Endodermal cell (in vitro differentiated cells): ENCODE measurements around the gene DTYMK. TPM values are rescaled to one million over a fixed set of nuclear protein-coding genes. Genes with fewer than 3 reads are reported as not detected.

Source experiments
- DNase-seq: peaks from one replicate; pipeline ENCODE4 v3.0.0-alpha.2; 2017
- H3K27ac ChIP-seq: 2 replicates; pipeline ENCODE4 v1.5.1; 2013; ENCODE audit warnings: mild to moderate bottlenecking, low read depth, low read length, moderate library complexity
- H3K27me3 ChIP-seq: 2 replicates; pipeline ENCODE4 v1.6.1; 2013; ENCODE audit warnings: mild to moderate bottlenecking, low read length, moderate library complexity; ENCODE audit not compliant: insufficient read depth, control insufficient read depth, poor library complexity, severe bottlenecking
- H3K36me3 ChIP-seq: 2 replicates; pipeline ENCODE4 v1.7.0; 2013; ENCODE audit warnings: mild to moderate bottlenecking, low read length, moderate library complexity; ENCODE audit not compliant: control insufficient read depth, insufficient read depth
- H3K4me1 ChIP-seq: one replicate; pipeline ENCODE4 v1.7.0; 2013; ENCODE audit warnings: low read length; ENCODE audit not compliant: control insufficient read depth, insufficient read depth
- H3K4me3 ChIP-seq: 2 replicates; pipeline ENCODE4 v1.5.1; 2013; ENCODE audit warnings: mild to moderate bottlenecking, low read length, moderate library complexity
- H3K9ac ChIP-seq: 2 replicates; pipeline ENCODE4 v1.6.1; 2013; ENCODE audit warnings: mild to moderate bottlenecking, low read length, moderate library complexity; ENCODE audit not compliant: poor library complexity, severe bottlenecking; ENCODE audit errors: extremely low read depth
- H3K9me3 ChIP-seq: 2 replicates; pipeline ENCODE4 v1.6.1; 2013; ENCODE audit warnings: mild to moderate bottlenecking, low read length, moderate library complexity; ENCODE audit not compliant: control insufficient read depth
- H3K27ac Mint-ChIP-seq: 2 replicates; pipeline ENCODE4 v1.8.0; 2020; ENCODE audit warnings: mixed read lengths
- H3K27me3 Mint-ChIP-seq: 2 replicates; pipeline ENCODE4 v1.8.0; 2021; ENCODE audit warnings: mild to moderate bottlenecking, mixed read lengths; ENCODE audit not compliant: insufficient read depth
- H3K36me3 Mint-ChIP-seq: 2 replicates; pipeline ENCODE4 v1.8.0; 2020; ENCODE audit warnings: low read depth, mixed read lengths
- H3K4me1 Mint-ChIP-seq: 2 replicates; pipeline ENCODE4 v1.8.0; 2020; ENCODE audit warnings: mixed read lengths
- H3K4me3 Mint-ChIP-seq: 2 replicates; pipeline ENCODE4 v1.8.0; 2020; ENCODE audit warnings: mild to moderate bottlenecking, moderate library complexity, mixed read lengths
- H3K9me3 Mint-ChIP-seq: 2 replicates; pipeline ENCODE4 v1.8.0; 2020; ENCODE audit warnings: mild to moderate bottlenecking, mixed read lengths
- WGBS, 2 experiments: methylation state at CpG; one replicate each; pipeline versions ENCODE4 v1.1.5 to v1.1.7; 2013; ENCODE audit warnings: missing lambda C conversion rate in 2 of 2, mixed read lengths in 1 of 2; ENCODE audit not compliant: insufficient coverage in 1 of 2, insufficient read length in 1 of 2; 5-methylcytosine and 5-hydroxymethylcytosine counted together
- total RNA-seq, 2 donors: library from RNA; stranded (reverse); fragmentation: NEBNext Ultra II Directional in 1 of 2; extraction: Animal tissue kit (Norgen Biotek cat#: 25700) in 1 of 2; gene quantifications; 2 replicates in 1 of 2; 3 replicates in 1 of 2; pipeline ENCODE4 v1.2.1, GENCODE V29; 2021
- TF ChIP-seq, protein P1 (sequence below): fragments of 200-600 bp; sonication (generic); conservative IDR thresholded peaks from 2 replicates; pipeline ENCODE4 v1.5.0; 2021; ENCODE audit warnings: antibody characterized with exemption, mild to moderate bottlenecking

DTYMK gene
- total RNA-seq, 2 donors from 2014 or later, result 60.9 to 62.4 TPM

DNA sequence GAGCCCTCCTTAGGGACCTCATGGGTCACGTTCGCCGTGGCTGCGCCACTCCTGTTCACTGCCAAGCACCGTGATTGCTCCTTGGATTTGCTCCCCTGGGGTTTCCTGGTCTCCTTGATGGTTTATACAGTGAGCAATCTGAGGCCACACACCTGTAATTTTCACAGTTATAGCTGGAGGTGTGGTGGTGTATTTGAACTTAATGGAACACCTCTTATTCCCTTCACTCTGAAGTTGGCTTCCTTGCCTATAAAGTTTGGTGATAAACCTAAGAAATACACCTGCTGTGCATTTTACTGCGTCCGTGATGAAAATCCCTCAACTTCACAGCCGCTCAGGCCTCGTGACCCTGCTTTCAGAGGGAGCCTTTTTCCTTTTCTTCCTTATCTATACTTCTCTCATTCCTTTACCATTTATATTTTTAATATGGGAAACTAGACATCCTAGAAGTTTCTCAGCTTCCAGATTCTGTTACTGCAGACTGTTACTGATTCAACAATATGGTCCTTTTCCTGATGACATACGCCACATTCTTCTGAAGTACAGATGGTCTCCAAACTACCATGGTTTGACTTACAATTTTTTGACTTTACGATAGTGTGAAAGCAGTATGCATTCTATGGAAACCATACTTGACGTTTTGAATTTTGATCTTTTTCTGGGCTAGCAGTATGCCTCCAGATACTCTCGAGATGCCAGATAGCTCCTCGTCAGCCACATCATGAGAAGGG is 40.5 kb downstream of the DTYMK start:
- peaks cover 15% of the 10 kb centered on the region for H3K4me1 Mint-ChIP-seq
- Histone ChIP-seq H3K9ac (no peak overlapping the region), H3K4me1 (no peaks in the 10 kb centered on the region), H3K4me3 (no peak overlapping the region), H3K27ac (no peak overlapping the region), H3K9me3 (no peaks in the 10 kb centered on the region), H3K27me3 (no peaks in the 10 kb centered on the region), H3K36me3 (peaks cover 10% of the 10 kb centered on the region)
- TF ChIP-seq, protein P1, sequence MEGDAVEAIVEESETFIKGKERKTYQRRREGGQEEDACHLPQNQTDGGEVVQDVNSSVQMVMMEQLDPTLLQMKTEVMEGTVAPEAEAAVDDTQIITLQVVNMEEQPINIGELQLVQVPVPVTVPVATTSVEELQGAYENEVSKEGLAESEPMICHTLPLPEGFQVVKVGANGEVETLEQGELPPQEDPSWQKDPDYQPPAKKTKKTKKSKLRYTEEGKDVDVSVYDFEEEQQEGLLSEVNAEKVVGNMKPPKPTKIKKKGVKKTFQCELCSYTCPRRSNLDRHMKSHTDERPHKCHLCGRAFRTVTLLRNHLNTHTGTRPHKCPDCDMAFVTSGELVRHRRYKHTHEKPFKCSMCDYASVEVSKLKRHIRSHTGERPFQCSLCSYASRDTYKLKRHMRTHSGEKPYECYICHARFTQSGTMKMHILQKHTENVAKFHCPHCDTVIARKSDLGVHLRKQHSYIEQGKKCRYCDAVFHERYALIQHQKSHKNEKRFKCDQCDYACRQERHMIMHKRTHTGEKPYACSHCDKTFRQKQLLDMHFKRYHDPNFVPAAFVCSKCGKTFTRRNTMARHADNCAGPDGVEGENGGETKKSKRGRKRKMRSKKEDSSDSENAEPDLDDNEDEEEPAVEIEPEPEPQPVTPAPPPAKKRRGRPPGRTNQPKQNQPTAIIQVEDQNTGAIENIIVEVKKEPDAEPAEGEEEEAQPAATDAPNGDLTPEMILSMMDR, result no peak
- H3K4me3 Mint-ChIP-seq, result no peak overlapping the region
- H3K36me3 Mint-ChIP-seq, result peaks cover 17% of the 10 kb centered on the region
- 95% methylated on average over 14 of the region's 14 CpGs for WGBS, 2 experiments
- H3K9me3 Mint-ChIP-seq, result no peaks in the 10 kb centered on the region
- no peak for DNase-seq
- no peak overlapping the region for H3K27ac Mint-ChIP-seq
- H3K27me3 Mint-ChIP-seq, result no peaks in the 10 kb centered on the region

DNA sequence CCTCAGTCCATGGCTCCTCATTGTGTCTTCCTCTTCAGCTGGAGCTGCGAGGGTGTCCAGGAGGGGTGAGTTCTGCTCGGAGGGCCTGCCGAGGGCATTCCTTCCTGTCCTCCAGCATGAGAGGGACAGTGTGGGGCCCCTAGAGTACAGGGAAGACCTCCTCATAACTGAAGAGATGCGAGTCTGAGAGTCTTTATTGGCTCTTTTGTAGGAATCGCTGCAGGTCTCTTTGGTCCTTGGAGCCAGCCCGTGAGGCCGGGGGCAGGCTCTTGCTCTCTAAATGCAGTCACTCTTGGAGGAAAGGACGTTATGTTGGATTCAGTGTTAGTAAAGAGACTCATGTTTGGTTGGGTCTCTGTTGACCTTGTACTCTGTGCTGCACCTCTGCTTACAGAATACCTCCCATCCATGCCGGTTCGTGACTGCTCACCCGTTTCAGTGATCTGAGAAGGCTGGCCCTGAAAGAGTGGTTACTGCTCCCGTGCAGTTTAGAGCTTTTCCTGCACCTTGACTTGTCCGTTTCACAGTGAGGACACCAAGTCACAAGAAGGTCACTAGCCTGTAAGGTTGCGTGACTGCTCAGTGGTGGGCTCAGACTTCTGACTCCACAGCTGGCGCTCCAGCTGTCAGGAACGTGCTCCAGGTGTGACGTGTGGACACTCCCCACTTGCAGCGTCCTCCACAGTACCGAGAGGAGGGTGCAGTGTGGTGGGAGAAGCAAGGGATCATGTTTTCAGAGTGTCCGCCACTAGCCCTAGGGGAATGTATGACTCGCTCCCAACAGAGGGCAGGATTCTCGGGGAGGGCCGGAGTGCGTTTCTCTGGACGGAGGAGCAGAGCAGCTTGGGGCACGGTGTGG is 41.3 kb downstream of the DTYMK start:
- no peak for DNase-seq
- Mint-ChIP-seq H3K9me3 (no peaks in the 10 kb centered on the region), H3K4me1 (peaks cover 22% of the 10 kb centered on the region), H3K27ac (peak overlapping the region; percentile 66), H3K27me3 (no peaks in the 10 kb centered on the region), H3K36me3 (peaks cover 23% of the 10 kb centered on the region), H3K4me3 (no peak overlapping the region)
- Histone ChIP-seq H3K27me3 (no peaks in the 10 kb centered on the region), H3K27ac (no peak overlapping the region), H3K4me3 (no peak overlapping the region), H3K9me3 (peaks cover under 1% of the 10 kb centered on the region), H3K4me1 (no peaks in the 10 kb centered on the region), H3K36me3 (peaks cover 8% of the 10 kb centered on the region), H3K9ac (no peak overlapping the region)
- WGBS, 2 experiments, result 95 to 97% methylated on average over 22 to 26 of the region's 26 CpGs
- TF ChIP-seq, protein P1, result no peak

DNA sequence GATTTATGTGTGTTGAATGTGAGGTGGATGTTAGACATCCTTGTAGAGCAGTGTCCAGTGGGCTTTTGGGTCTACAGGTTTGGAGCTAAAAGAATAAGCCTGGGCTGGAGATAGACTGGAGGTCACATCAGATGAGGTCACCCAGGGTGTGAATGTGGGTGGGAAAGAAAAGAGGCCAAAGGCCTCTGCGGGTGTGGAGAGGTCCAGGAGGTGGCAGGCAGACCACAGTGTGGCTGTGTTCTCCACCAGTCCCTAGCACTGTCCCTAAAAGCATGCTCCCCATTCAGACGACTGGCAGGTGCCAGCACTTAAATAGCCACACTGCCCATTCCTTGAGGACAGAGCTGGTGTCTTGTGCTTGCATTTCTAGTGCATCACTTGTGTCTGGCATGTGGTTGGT is 45.0 kb downstream of the DTYMK start:
- Mint-ChIP-seq H3K27ac (peak overlapping the region; percentile 67), H3K9me3 (peaks cover 6% of the 10 kb centered on the region), H3K4me3 (no peak overlapping the region), H3K27me3 (no peaks in the 10 kb centered on the region), H3K36me3 (peaks cover 38% of the 10 kb centered on the region), H3K4me1 (peaks cover 23% of the 10 kb centered on the region)
- no peaks in the 10 kb centered on the region for H3K4me1 ChIP-seq
- no peak overlapping the region for H3K27ac ChIP-seq
- no peaks in the 10 kb centered on the region for H3K27me3 ChIP-seq
- no peak overlapping the region for H3K4me3 ChIP-seq
- no peak for DNase-seq
- TF ChIP-seq, protein P1, result no peak
- peaks cover 22% of the 10 kb centered on the region for H3K36me3 ChIP-seq
- peaks cover 15% of the 10 kb centered on the region for H3K9me3 ChIP-seq
- 89% methylated on average over 2 of the region's 2 CpGs; no CpG with 5 or more reads in 1 of the 2 experiments for WGBS, 2 experiments
- H3K9ac ChIP-seq, result no peak overlapping the region
